CD4-positive, alpha-beta T cell treated with Interleukin-17A for 4 hours (primary cell): Measurements from ENCODE around the gene TCIRG1.
"Not testable (repeated sequence)": the region's sequence is repeated elsewhere in the genome, so short reads cannot be mapped to it uniquely, and the experiment has no call there.

Experiments
- DNase-seq: peaks from one replicate; pipeline ENCODE4 v3.0.0-alpha.2; 2020; ENCODE audit warnings: mixed read lengths

Gene TCIRG1

GRCh38 chr11:68038718-68039525 lies at the start of gene TCIRG1:
TCIRG1 (plus strand) TSS chr11:68039025; CDS start chr11:68041272, 2,247 bp downstream.
- DNase-seq = peak; percentile 82

- not testable (repeated sequence) for DNase-seq
Observed at GRCh38 chr11:67990546-67991346, 48.1 kb upstream of the TCIRG1 start.

GRCh38 chr11:67991347-67992121 lies 47.3 kb upstream of the TCIRG1 start:
- not testable (repeated sequence) for DNase-seq

- DNase-seq = peak; percentile 65
Observed at GRCh38 chr11:67993821-67994220, 45.0 kb upstream of the TCIRG1 start.

GRCh38 chr11:67994387-67994786 lies 44.4 kb upstream of the TCIRG1 start:
- not testable (repeated sequence) for DNase-seq

GRCh38 chr11:67995129-67995528 lies 43.7 kb upstream of the TCIRG1 start:
- not testable (repeated sequence) for DNase-seq

- not testable (repeated sequence) for DNase-seq
Observed at GRCh38 chr11:67995579-67995978, 43.2 kb upstream of the TCIRG1 start.

GRCh38 chr11:67996051-67996450 lies 42.8 kb upstream of the TCIRG1 start:
- no peak for DNase-seq

GRCh38 chr11:67996622-67997474 lies 42.0 kb upstream of the TCIRG1 start:
- DNase-seq = no peak

GRCh38 chr11:67997475-67997921 lies 41.3 kb upstream of the TCIRG1 start:
- no peak for DNase-seq

- peak; percentile 39 for DNase-seq
Observed at GRCh38 chr11:67998150-67999045, 40.4 kb upstream of the TCIRG1 start.

GRCh38 chr11:67999201-67999629 lies 39.6 kb upstream of the TCIRG1 start:
- DNase-seq = no peak

GRCh38 chr11:67999704-68000103 lies 39.1 kb upstream of the TCIRG1 start:
- DNase-seq = no peak

- no peak for DNase-seq
Observed at GRCh38 chr11:68002575-68002937, 36.3 kb upstream of the TCIRG1 start.

GRCh38 chr11:68002938-68003845 lies 35.6 kb upstream of the TCIRG1 start:
- peak; percentile 76 for DNase-seq

- DNase-seq = peak; percentile 86
Observed at GRCh38 chr11:68003846-68004550, 34.8 kb upstream of the TCIRG1 start, which contains the start of gene UNC93B1. UNC93B1 (minus strand) TSS chr11:68004097; CDS start chr11:68004043, 54 bp downstream.

GRCh38 chr11:68004551-68005335 lies 34.1 kb upstream of the TCIRG1 start:
- no peak for DNase-seq

GRCh38 chr11:68006606-68007166 lies 32.1 kb upstream of the TCIRG1 start:
- no peak for DNase-seq
